Brain microvascular endothelial cell (primary cell): ENCODE measurements around the gene MFN2.
A peak's percentile ranks its signal among the peaks of the same experiment; 100 is the strongest.

Experiments used
- DNase-seq: peaks from one replicate; pipeline ENCODE4 v3.0.0-alpha.2; 2020
- H3K27ac ChIP-seq: fragments of 250-450 bp; sonication (Bioruptor Pico); 2 replicates; pipeline ENCODE4 v1.5.1; 2020; ENCODE audit warnings: mild to moderate bottlenecking, moderate library complexity
- H3K27me3 ChIP-seq: fragments of 250-450 bp; sonication (Bioruptor Pico); replicated peaks from 2 replicates; pipeline ENCODE4 v1.5.1; 2020; ENCODE audit warnings: mild to moderate bottlenecking
- H3K36me3 ChIP-seq: fragments of 250-450 bp; sonication (Bioruptor Pico); replicated peaks from 2 replicates; pipeline ENCODE4 v1.5.1; 2020; ENCODE audit warnings: mild to moderate bottlenecking
- H3K4me3 ChIP-seq: 2 replicates; pipeline ENCODE4 v1.5.1; 2011; ENCODE audit warnings: low read depth, mild to moderate bottlenecking, control low read depth, low read length, moderate library complexity
- CTCF ChIP-seq: IDR thresholded peaks from 2 replicates; pipeline ENCODE4 v1.5.1; 2011; ENCODE audit warnings: low read depth, mild to moderate bottlenecking, moderate library complexity, low read length, control low read depth, inconsistent platforms; ENCODE audit errors: missing control alignments
- in situ Hi-C: cut with HindIII; loops from 2 replicates; pipeline ENCODE4 v1.10.0; 2017; ENCODE audit warnings: low sequenced_read_pairs, low pct_ligation_motif_present

MFN2 gene

GRCh38 chr1:12048372-12048771, 68.1 kb downstream of the MFN2 start:
- DNase-seq = no peak
- no peak overlapping the region for H3K27ac ChIP-seq
- TF ChIP-seq CTCF = no peak
- in situ Hi-C loops = no loop called here
- peaks cover 7% of the 10 kb centered on the region for H3K27me3 ChIP-seq
- no peaks in the 10 kb centered on the region for H3K36me3 ChIP-seq
- H3K4me3 ChIP-seq = no peak overlapping the region

GRCh38 chr1:12049616-12050015, 69.4 kb downstream of the MFN2 start:
- TF ChIP-seq CTCF = no peak
- no peak for DNase-seq
- in situ Hi-C loops = no loop called here
- Histone ChIP-seq H3K4me3 (no peak overlapping the region), H3K27me3 (peaks cover 7% of the 10 kb centered on the region), H3K36me3 (no peaks in the 10 kb centered on the region), H3K27ac (no peak overlapping the region)

GRCh38 chr1:12051361-12051760, 71.1 kb downstream of the MFN2 start:
- no peak for TF ChIP-seq CTCF
- Histone ChIP-seq H3K27ac (no peak overlapping the region), H3K4me3 (no peak overlapping the region), H3K36me3 (no peaks in the 10 kb centered on the region), H3K27me3 (peaks cover 7% of the 10 kb centered on the region)
- in situ Hi-C loops = no loop called here
- DNase-seq = no peak

- peaks cover 7% of the 10 kb centered on the region for H3K27me3 ChIP-seq
- no peak overlapping the region for H3K4me3 ChIP-seq
- no peak for TF ChIP-seq CTCF
- H3K27ac ChIP-seq = no peak overlapping the region
- in situ Hi-C loops = no loop called here
- peak; percentile 73 for DNase-seq
- H3K36me3 ChIP-seq = no peaks in the 10 kb centered on the region
These were observed 71.8 kb downstream of the MFN2 start for GRCh38 chr1:12052008-12052573.

- in situ Hi-C loops = no loop called here
- Histone ChIP-seq H3K27me3 (no peaks in the 10 kb centered on the region), H3K27ac (no peak overlapping the region), H3K36me3 (no peaks in the 10 kb centered on the region), H3K4me3 (no peak overlapping the region)
- no peak for TF ChIP-seq CTCF
- DNase-seq = no peak
These were observed 72.9 kb downstream of the MFN2 start for GRCh38 chr1:12052997-12053686.
